SK-N-SH (cell line): ENCODE results near the gene GLOD5. TPM values are rescaled to one million over a fixed set of nuclear protein-coding genes. Genes with fewer than 3 reads are reported as not detected.

ENCODE experiments used
- CTCF ChIA-PET: fragments of 300-600, 350-600 bp; formaldehyde crosslinking; extraction: SDS; loops from one replicate; lab custom pipeline; 2021; lab: Yijun Ruan, JAX
- POLR2A ChIA-PET: fragments of 350-600 bp; sonication (Branson Sonifier 250); formaldehyde crosslinking; extraction: SDS; loops from one replicate; lab custom pipeline; 2020; ENCODE audit warnings: antibody characterized with exemption, inconsistent platforms; lab: Yijun Ruan, JAX
- DNase-seq: peaks from one replicate; pipeline ENCODE4 v3.0.0; 2012
- H2AFZ ChIP-seq: fragments of 200-600 bp; sonication (generic); 2 replicates; pipeline ENCODE4 v1.8.1; 2016; ENCODE audit warnings: antibody characterized with exemption, mild to moderate bottlenecking, low read depth
- H3F3A ChIP-seq: fragments of 200-600 bp; sonication (generic); replicated peaks from 2 replicates; pipeline ENCODE3; 2016; ENCODE audit warnings: antibody characterized with exemption, mild to moderate bottlenecking; ENCODE audit not compliant: insufficient read depth
- H3K27ac ChIP-seq, 2 experiments: fragments of 200-500 bp in 1 of 2; fragments of 200-600 bp in 1 of 2; sonication (Bioruptor generic) in 1 of 2; sonication (generic), shearing (Covaris generic) in 1 of 2; 2 replicates each; pipeline versions ENCODE4 v1.5.1 to v1.6.1; 2014 to 2016; ENCODE audit warnings: low read depth in 2 of 2, inconsistent platforms in 1 of 2, low read length in 1 of 2, mild to moderate bottlenecking in 1 of 2, mixed read lengths in 1 of 2
- H3K27me3 ChIP-seq: fragments of 200-600 bp; sonication (generic), shearing (Covaris generic); 2 replicates; pipeline ENCODE4 v1.6.1; 2016; ENCODE audit warnings: mixed run types; ENCODE audit not compliant: insufficient read depth
- H3K36me3 ChIP-seq, 2 experiments: fragments of 200-500 bp in 1 of 2; fragments of 200-600 bp in 1 of 2; sonication (Bioruptor generic) in 1 of 2; sonication (generic) in 1 of 2; replicated peaks in 1 of 2; 2 replicates each; pipeline versions ENCODE3 to v1.5.1; 2014 to 2016; ENCODE audit warnings: low read length in 1 of 2, mild to moderate bottlenecking in 1 of 2; ENCODE audit not compliant: insufficient read depth in 2 of 2, control insufficient read depth in 1 of 2
- H3K4me1 ChIP-seq, 2 experiments: fragments of 200-500 bp in 1 of 2; fragments of 200-600 bp in 1 of 2; sonication (Bioruptor generic) in 1 of 2; sonication (generic), shearing (Covaris generic) in 1 of 2; 2 replicates each; pipeline versions ENCODE4 v1.5.1 to v1.6.1; 2014 to 2016; ENCODE audit warnings: low read depth in 1 of 2, low read length in 1 of 2, mixed run types in 1 of 2; ENCODE audit not compliant: insufficient read depth in 2 of 2, control insufficient read depth in 1 of 2
- H3K4me2 ChIP-seq: fragments of 200-600 bp; sonication (generic), shearing (Covaris generic); 2 replicates; pipeline ENCODE4 v1.6.1; 2017; ENCODE audit warnings: mixed run types
- H3K4me3 ChIP-seq, 2 experiments: fragments of 200-500 bp in 1 of 2; fragments of 200-600 bp in 1 of 2; sonication (Bioruptor generic) in 1 of 2; sonication (generic), shearing (Covaris generic) in 1 of 2; 2 replicates each; pipeline versions ENCODE4 v1.5.1 to v1.8.1; 2014 to 2016; ENCODE audit warnings: low read depth in 2 of 2, inconsistent platforms in 1 of 2, low read length in 1 of 2, mild to moderate bottlenecking in 1 of 2, mixed read lengths in 1 of 2, moderate library complexity in 1 of 2
- H3K79me2 ChIP-seq: fragments of 200-600 bp; sonication (generic); 2 replicates; pipeline ENCODE4 v1.8.1; 2017; ENCODE audit warnings: mild to moderate bottlenecking; ENCODE audit not compliant: insufficient read depth
- H3K9ac ChIP-seq: fragments of 200-600 bp; sonication (generic); 2 replicates; pipeline ENCODE4 v1.6.1; 2017; ENCODE audit warnings: mixed run types
- H3K9me2 ChIP-seq: fragments of 200-600 bp; sonication (generic); 2 replicates; pipeline ENCODE4 v1.6.1; 2017; ENCODE audit warnings: mixed run types
- H3K9me3 ChIP-seq: fragments of 200-600 bp; sonication (generic); 2 replicates; pipeline ENCODE4 v1.6.1; 2017; ENCODE audit warnings: mixed run types, mild to moderate bottlenecking, moderate library complexity
- H4K20me1 ChIP-seq: fragments of 200-600 bp; sonication (generic); 2 replicates; pipeline ENCODE4 v1.6.1; 2017; ENCODE audit warnings: mild to moderate bottlenecking, mixed run types; ENCODE audit not compliant: insufficient read depth
- CTCF ChIP-seq: fragments of 200-600 bp; sonication (generic); IDR thresholded peaks from 2 replicates; pipeline ENCODE4 v1.6.1; 2017; ENCODE audit warnings: antibody characterized with exemption, mild to moderate bottlenecking, moderate library complexity
- ELF1 ChIP-seq: IDR thresholded peaks from 2 replicates; pipeline ENCODE4 v1.4.0; 2012
- EZH2phosphoT487 ChIP-seq: fragments of 200-600 bp; sonication (generic); IDR thresholded peaks from 2 replicates; pipeline ENCODE4 v1.6.1; 2017; ENCODE audit warnings: low read depth, mixed run types, mild to moderate bottlenecking, antibody characterized with exemption, moderate library complexity, borderline replicate concordance
- FOSL2 ChIP-seq: IDR thresholded peaks from 2 replicates; pipeline ENCODE4 v1.4.0; 2012; ENCODE audit warnings: low read depth, mild to moderate bottlenecking, moderate library complexity, borderline replicate concordance
- NRF1 ChIP-seq: IDR thresholded peaks from 2 replicates; pipeline ENCODE4 v1.6.1; 2012; ENCODE audit warnings: low read depth, mild to moderate bottlenecking, low read length
- POLR2AphosphoS5 ChIP-seq: IDR thresholded peaks from 2 replicates; pipeline ENCODE4 v1.6.1; 2012; ENCODE audit warnings: low read depth, low read length
- RCOR1 ChIP-seq: fragments of 150-350 bp; IDR thresholded peaks from 2 replicates; pipeline ENCODE4 v1.6.1; 2017; ENCODE audit warnings: antibody characterized with exemption, low read length
- RFX5 ChIP-seq: IDR thresholded peaks from 2 replicates; pipeline ENCODE4 v1.6.1; 2012; ENCODE audit warnings: mild to moderate bottlenecking, improper control_type of control experiment, low read length
- SIN3A ChIP-seq: IDR thresholded peaks from 2 replicates; pipeline ENCODE4 v1.6.1; 2012; ENCODE audit warnings: low read depth, mild to moderate bottlenecking, low read length, moderate library complexity, borderline replicate concordance
- TAF1 ChIP-seq: IDR thresholded peaks from 2 replicates; pipeline ENCODE4 v1.6.1; 2012; ENCODE audit warnings: low read depth, mild to moderate bottlenecking, low read length, moderate library complexity, borderline replicate concordance
- TCF12 ChIP-seq: IDR thresholded peaks from 2 replicates; pipeline ENCODE4 v1.4.0; 2012
- TEAD4 ChIP-seq: IDR thresholded peaks from 2 replicates; pipeline ENCODE4 v1.4.0; 2012; ENCODE audit warnings: mild to moderate bottlenecking, borderline replicate concordance; ENCODE audit not compliant: insufficient read depth
- YY1 ChIP-seq: IDR thresholded peaks from 2 replicates; pipeline ENCODE4 v1.4.0; 2012; ENCODE audit warnings: low read depth, mild to moderate bottlenecking
- WGBS: methylation state at CpG from one replicate; pipeline ENCODE4 v1.1.6; 2017; ENCODE audit warnings: low lambda C conversion rate; 5-methylcytosine and 5-hydroxymethylcytosine counted together
- polyA plus RNA-seq, 3 experiments: library from polyadenylated mRNA; depleted of rRNA; stranded (reverse); fragments of >200 nt; gene quantifications; 2 replicates each; pipeline ENCODE4 v1.2.3, GENCODE V29; 2012
- TF ChIP-seq, protein P1 (sequence below): IDR thresholded peaks from 2 replicates; pipeline ENCODE4; 2012
- TF ChIP-seq, protein P2 (sequence below): IDR thresholded peaks from 2 replicates; pipeline ENCODE4 v1.6.1; 2012; ENCODE audit warnings: mild to moderate bottlenecking, low read depth, low read length, moderate library complexity
- TF ChIP-seq, protein P3 (sequence below): IDR thresholded peaks from 2 replicates; pipeline ENCODE4 v1.4.0; 2012; ENCODE audit warnings: low read depth

Gene GLOD5
- polyA plus RNA-seq, 1 of the 3 experiments (the other 2 are of a cell fraction) = not detected

DNA sequence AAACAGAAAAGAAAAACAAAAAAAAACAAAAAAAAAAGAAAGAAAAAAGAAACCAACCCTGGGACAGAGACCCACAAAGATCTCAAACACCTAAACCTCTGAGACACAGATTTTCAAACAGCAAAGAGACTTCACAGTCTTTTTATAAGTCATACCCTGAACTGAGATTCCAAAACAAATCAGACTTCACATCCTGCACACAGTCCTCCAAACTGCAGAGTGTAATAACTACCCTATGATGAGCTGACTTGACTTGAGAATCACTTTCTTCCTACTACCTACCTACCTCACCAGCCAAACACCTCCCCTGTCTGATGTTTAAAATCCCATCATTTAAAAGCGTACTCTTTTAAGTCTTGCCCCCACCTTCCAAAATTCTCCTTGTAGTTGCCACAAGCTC lies 25.2 kb upstream of the GLOD5 start (continued):
- TF ChIP-seq, protein P1, sequence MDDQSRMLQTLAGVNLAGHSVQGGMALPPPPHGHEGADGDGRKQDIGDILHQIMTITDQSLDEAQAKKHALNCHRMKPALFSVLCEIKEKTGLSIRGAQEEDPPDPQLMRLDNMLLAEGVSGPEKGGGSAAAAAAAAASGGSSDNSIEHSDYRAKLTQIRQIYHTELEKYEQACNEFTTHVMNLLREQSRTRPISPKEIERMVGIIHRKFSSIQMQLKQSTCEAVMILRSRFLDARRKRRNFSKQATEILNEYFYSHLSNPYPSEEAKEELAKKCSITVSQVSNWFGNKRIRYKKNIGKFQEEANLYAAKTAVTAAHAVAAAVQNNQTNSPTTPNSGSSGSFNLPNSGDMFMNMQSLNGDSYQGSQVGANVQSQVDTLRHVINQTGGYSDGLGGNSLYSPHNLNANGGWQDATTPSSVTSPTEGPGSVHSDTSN = no peak
- no peak for TF ChIP-seq RCOR1

- 27% methylated on average over 9 of the region's 10 CpGs for WGBS
Measured at GRCh38 chrX:48736878-48737212, 24.7 kb upstream of the GLOD5 start.

GRCh38 chrX:48737213-48737938 lies 24.2 kb upstream of the GLOD5 start:
- Histone ChIP-seq H3K9ac (peak overlapping the region; percentile 84), H3K4me2 (peak overlapping the region; percentile 80), H3K4me3 (peak overlapping the region; percentile 52 to 64), H2AFZ (peak overlapping the region; percentile 74; the same call in 1 of the 2 replicates), H3K4me1 (peaks cover 4 to 6% of the 10 kb centered on the region in 2 experiments; a peak in 1 of 4 replicates), H3K9me2 (no peaks in the 10 kb centered on the region), H4K20me1 (no peaks in the 10 kb centered on the region), H3F3A (no peaks in the 10 kb centered on the region), H3K79me2 (no peaks in the 10 kb centered on the region), H3K27me3 (peaks cover 9% of the 10 kb centered on the region; the same call in 1 of the 2 replicates), H3K9me3 (no peaks in the 10 kb centered on the region), H3K36me3 (no peaks in the 10 kb centered on the region), H3K27ac (peak overlapping the region; percentile 81 to 86)
- ChIA-PET CTCF (no interaction called here), POLR2A (interaction anchor here (0.6 to 1.4 kb wide), 6 partner anchors 9 to 174 kb away, joined by 3 to 8 read pairs (median 4); partner anchors contain the start of genes HDAC6, SLC35A2 and SUV39H1)
- 12% methylated on average over 32 of the region's 48 CpGs for WGBS
- peak; percentile 84 for DNase-seq
- TF ChIP-seq CTCF (no peak), ELF1 (peak; percentile 89), RFX5 (no peak), SIN3A (no peak; the same call in 1 of the 2 replicates), NRF1 (no peak), TAF1 (peak; percentile 21; the same call in 1 of the 2 replicates), POLR2AphosphoS5 (peak; percentile 41), TEAD4 (no peak), FOSL2 (no peak), YY1 (peak; percentile 51; the same call in 1 of the 2 replicates), TCF12 (no peak)
- TF ChIP-seq, protein P2, sequence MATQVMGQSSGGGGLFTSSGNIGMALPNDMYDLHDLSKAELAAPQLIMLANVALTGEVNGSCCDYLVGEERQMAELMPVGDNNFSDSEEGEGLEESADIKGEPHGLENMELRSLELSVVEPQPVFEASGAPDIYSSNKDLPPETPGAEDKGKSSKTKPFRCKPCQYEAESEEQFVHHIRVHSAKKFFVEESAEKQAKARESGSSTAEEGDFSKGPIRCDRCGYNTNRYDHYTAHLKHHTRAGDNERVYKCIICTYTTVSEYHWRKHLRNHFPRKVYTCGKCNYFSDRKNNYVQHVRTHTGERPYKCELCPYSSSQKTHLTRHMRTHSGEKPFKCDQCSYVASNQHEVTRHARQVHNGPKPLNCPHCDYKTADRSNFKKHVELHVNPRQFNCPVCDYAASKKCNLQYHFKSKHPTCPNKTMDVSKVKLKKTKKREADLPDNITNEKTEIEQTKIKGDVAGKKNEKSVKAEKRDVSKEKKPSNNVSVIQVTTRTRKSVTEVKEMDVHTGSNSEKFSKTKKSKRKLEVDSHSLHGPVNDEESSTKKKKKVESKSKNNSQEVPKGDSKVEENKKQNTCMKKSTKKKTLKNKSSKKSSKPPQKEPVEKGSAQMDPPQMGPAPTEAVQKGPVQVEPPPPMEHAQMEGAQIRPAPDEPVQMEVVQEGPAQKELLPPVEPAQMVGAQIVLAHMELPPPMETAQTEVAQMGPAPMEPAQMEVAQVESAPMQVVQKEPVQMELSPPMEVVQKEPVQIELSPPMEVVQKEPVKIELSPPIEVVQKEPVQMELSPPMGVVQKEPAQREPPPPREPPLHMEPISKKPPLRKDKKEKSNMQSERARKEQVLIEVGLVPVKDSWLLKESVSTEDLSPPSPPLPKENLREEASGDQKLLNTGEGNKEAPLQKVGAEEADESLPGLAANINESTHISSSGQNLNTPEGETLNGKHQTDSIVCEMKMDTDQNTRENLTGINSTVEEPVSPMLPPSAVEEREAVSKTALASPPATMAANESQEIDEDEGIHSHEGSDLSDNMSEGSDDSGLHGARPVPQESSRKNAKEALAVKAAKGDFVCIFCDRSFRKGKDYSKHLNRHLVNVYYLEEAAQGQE = no peak
- TF ChIP-seq, protein P3, sequence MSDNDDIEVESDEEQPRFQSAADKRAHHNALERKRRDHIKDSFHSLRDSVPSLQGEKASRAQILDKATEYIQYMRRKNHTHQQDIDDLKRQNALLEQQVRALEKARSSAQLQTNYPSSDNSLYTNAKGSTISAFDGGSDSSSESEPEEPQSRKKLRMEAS = no peak; the same call in 1 of the 2 replicates
- TF ChIP-seq, protein P1 = no peak

More at GRCh38 chrX:48736878-48737212, 24.7 kb upstream of the GLOD5 start:
- Histone ChIP-seq H3K9me3 (no peaks in the 10 kb centered on the region), H3K4me2 (peak overlapping the region; percentile 67), H3K9ac (no peak overlapping the region), H3K36me3 (no peaks in the 10 kb centered on the region), H3K27me3 (peaks cover 9% of the 10 kb centered on the region; the same call in 1 of the 2 replicates), H3K9me2 (no peaks in the 10 kb centered on the region), H3K27ac (peak overlapping the region in 1 of 2 experiments; percentile 3; a peak in 1 of 4 replicates), H3K4me3 (peak overlapping the region; percentile 37 to 64), H2AFZ (peak overlapping the region; percentile 89), H3F3A (no peaks in the 10 kb centered on the region), H3K4me1 (peaks cover 4 to 6% of the 10 kb centered on the region in 2 experiments; a peak in 1 of 4 replicates), H3K79me2 (no peaks in the 10 kb centered on the region), H4K20me1 (no peaks in the 10 kb centered on the region)
- peak; percentile 58 for TF ChIP-seq NRF1
- no peak for TF ChIP-seq EZH2phosphoT487
- DNase-seq = no peak
- POLR2A ChIA-PET = interaction anchor here (0.7 to 1.4 kb wide), 4 partner anchors 8 to 175 kb away, joined by 3 to 8 read pairs (median 4); partner anchors contain the start of genes HDAC6 and SLC35A2
- CTCF ChIA-PET = no interaction called here
